NCI-H2081 (cell line): ENCODE measurements around the gene ECE2.

Source experiments
- DNase-seq, 2 experiments: peaks; one replicate each; lab custom pipeline; 2025; lab: John Stamatoyannopoulos, UW

Gene ECE2

DNA sequence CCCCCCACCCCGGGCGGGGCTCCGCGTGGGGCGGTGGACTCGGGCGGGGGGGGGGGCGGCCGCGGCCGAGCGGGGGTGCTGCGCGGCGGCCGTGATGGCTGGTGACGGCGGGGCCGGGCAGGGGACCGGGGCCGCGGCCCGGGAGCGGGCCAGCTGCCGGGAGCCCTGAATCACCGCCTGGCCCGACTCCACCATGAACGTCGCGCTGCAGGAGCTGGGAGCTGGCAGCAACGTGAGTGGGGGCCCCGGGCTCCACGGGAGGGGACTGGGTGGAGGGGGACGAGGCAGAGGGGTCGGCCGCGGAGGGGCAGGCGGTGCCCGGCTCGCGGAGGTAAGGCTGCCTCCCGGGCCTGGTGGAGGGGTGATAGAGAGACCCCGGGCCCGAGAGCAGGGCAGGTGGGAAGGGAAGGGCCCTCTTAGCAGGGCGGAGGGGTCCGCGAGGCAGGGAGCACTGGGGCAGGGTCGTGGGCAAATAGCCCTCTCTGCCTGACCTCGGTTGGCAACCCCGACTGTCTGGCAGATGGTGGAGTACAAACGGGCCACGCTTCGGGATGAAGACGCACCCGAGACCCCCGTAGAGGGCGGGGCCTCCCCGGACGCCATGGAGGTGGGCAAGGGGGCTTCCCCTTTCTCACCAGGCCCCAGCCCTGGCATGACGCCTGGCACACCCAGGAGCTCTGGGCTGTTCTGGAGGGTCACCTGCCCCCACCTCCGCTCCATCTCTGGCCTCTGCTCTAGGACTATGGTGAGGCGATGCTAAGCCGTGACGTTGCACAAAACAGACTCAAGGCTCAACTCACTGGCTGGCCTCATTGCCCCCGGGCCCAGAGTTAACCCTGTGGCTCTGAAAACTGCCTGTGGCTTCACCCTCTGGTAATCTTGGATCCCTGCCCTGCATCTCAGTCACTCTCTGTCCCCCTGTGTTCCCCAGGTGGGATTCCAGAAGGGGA lies at the start of gene ECE2:
TSS of gene ECE2 (plus strand) at position 62 of the 950 bp plus-strand sequence. CDS start at position 194, 132 bp downstream.
- no peak for DNase-seq

DNA sequence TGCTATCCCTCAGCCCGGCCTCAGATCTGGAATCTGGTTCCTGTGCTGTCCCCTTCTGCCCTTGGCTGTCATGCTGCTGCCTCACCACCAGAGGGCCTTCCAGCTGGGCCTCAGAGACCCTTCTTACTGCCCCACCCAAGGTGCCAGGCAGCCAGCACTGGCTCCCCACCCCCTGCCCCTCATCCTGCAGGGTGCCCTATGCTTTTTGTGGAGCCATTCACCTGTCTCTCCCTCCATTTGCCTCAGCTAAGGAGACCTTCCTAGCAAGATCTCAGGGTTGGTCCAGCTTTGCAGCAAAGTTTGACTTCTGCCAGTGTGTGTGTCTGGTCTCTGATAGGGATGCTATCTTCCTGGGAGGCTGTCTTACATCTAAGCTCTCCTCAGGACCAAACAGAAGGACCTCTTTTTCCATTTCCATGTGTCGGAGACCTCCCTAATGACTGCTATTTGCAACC lies 48.3 kb upstream of the ECE2 start:
- DNase-seq: peak; percentile 44 to 52

- no peak for DNase-seq
Measured at GRCh38 chr3:184228376-184229137, 47.3 kb upstream of the ECE2 start.

DNA sequence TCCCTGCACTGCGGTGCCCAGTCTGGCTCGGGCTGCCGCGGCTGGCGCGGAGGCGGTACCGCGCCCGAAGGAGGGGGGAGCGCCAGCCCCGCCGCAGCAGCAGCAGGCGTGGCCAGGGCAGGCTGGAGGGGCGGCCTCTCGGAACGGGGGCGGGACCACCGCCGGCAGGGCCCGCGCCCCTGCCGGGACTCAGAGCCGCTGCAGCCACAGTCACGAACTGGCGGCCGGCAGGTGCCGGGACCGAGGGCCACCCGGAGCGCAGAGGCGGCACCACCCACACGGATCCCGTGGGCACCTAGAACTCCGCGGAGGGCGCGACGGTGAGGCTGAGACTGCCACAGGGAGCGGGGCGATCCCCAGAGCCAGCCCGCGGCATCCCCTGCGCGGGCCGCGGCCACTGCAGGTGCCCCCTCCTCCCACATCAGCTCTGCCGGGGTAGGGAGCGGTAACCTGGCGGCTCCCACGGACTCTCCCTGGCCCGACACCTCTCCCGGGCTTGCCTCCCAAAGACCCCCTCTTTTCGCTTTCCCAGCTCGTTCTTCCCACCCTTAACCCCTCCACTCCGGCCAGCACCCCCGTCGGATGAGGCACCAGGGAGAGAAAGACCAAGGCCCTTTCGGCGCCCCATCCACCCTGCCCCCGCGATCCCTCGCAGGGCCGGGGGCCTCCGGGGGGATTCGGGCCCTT lies 46.3 kb upstream of the ECE2 start, which contains the start of gene VWA5B2:
TSS of gene VWA5B2 (plus strand) at position 192 of the 687 bp plus-strand sequence. CDS start 944 bp downstream, outside the sequence.
- DNase-seq: peak; percentile 88 to 93

- peak; percentile 79 to 84 for DNase-seq
Measured at GRCh38 chr3:184230081-184230602, 45.7 kb upstream of the ECE2 start.

DNA sequence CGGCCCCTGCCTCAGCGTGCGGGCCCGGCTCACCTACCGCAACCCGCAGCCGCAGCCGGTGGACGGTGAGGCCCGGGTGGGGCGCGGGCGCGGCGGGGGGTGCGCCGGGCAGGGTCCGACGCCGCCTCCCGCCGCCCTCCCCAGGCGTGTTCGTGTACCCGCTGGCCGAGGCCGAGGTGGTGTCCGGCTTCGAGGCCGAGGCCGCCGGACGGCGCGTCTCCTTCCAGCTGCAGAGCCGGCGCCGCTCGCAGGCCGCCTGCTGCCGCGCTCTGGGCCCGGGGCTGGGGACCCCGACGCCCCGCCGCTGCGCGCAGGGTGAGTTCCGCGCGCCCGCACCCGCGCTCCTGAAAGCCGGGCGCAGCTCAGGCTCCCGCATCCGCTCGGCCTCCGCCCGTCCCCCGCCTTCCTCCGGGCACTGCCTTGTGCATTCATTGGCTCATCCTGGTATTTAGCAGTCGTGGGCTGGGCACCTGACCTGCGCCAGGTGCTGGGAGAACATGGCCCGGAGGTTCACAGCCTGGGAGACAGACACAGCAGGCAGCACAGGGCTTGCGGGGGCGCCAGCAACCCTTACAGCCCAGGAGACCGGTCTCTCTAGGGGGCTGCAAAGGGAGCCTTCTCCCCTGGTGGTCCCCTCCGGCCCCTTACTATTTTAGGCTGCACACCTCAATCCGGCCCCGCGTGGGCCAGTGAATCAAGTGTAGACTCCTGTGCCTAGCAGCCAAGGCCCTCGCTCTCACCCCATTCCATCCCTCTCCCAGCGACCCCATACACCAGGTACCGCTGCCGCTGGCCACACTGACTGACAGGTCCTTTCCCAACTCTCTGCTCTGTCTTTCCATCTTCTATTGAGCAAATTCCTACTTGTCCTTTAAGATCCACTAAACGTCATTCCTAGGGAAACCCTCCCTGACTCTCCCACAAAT lies 45.0 kb upstream of the ECE2 start:
- peak; percentile 85 to 91 for DNase-seq

GRCh38 chr3:184231671-184232070 lies 44.2 kb upstream of the ECE2 start:
- DNase-seq: peak in 1 of 2 experiments; percentile 35

GRCh38 chr3:184233127-184233843 lies 42.5 kb upstream of the ECE2 start:
- DNase-seq: no peak

DNA sequence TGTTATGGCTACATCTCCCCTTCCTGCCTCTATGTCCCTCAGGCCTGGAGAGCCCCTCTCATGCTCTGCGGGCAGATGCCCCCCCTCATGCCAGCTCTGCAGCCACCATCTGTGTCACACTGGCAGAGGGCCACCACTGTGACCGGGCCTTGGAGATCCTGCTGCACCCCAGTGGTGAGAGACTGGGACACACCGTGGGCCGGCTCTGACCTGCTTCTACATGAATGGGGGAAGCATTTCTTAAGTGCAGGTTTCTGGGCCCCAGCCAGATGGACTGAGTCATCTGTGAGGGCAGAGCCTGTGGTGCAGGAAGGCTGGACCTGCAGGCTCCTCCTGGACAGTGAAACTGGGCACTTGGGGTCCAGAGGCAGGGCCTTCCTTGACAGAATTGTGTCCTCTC lies 41.6 kb upstream of the ECE2 start:
- no peak for DNase-seq

DNA sequence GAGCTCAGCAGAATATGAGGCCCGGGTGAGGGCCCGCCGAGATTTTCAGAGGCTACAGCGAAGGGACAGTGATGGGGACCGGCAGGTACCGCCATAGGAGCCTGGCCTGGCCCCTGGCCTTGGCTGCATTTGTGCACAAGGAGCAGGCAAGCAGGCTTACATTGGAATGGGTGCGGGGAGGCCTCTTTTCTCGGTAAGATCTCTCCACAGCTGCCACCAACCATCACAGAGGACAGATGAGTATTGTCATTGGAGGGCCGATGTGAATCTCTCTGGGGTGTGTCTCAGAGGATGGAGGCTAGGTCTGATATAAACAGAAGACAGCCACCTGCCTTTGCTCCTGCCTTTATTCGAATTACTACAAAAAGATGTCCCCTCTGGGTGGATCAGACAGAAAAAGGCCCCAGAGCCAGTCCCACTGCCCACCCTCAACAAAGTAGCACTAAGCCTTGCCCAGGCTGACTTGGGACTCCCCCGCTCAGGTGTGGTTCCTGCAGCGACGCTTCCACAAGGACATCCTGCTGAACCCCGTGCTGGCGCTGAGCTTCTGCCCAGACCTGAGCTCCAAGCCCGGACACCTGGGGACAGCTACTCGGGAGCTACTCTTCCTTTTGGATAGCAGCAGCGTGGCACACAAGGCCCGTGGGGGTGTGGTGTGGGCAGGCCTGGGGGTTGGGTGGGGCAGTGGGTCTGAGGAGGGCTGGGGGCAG lies 41.0 kb upstream of the ECE2 start:
- no peak for DNase-seq

DNA sequence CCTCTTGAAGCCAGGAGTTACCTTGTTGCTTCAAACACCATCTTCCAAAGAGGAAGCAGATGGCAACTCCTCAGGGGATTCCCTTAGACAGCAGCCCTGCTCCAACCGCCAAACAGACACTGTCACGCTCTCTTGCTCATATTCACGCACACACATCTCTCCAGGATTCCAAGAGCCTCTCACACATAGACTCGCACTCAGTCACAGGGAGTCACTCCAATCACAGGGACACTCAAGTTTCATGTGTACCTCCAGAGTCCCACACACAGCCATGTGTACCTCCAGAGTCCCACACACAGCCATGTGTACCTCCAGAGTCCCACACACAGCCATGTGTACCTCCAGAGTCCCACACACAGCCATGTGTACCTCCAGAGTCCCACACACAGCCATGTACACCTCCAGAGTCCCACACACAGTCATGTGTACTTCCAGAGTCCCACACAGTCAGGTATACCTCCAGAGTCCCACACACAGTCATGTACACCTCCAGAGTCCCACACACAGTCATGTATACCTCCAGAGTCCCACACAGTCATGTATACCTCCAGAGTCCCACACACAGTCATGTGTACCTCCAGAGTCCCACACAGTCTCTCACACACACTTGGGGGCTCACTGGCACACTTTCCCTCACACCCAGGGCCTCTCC lies 40.3 kb upstream of the ECE2 start:
- DNase-seq: no peak

- no peak for DNase-seq
Measured at GRCh38 chr3:184236033-184236410, 39.8 kb upstream of the ECE2 start.

GRCh38 chr3:184236636-184237035 lies 39.2 kb upstream of the ECE2 start:
- DNase-seq: no peak

DNA sequence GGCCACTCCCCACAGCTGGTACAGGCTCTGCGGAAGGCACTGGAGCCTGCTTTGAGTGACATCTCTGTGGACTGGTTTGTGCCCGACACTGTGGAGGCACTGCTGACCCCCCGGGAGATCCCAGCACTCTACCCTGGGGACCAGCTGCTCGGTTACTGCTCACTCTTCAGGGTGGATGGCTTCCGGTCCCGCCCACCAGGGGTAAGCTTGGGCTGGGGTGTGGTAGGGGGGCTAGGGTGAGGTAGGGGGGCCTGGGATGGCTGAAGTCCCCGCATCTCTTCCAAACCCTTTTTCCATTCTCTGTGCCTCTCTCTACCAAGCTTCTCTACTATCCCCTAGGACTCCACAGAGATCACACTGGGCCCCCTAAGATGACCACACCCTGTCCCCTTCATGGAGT lies 38.6 kb upstream of the ECE2 start:
- DNase-seq: no peak

DNA sequence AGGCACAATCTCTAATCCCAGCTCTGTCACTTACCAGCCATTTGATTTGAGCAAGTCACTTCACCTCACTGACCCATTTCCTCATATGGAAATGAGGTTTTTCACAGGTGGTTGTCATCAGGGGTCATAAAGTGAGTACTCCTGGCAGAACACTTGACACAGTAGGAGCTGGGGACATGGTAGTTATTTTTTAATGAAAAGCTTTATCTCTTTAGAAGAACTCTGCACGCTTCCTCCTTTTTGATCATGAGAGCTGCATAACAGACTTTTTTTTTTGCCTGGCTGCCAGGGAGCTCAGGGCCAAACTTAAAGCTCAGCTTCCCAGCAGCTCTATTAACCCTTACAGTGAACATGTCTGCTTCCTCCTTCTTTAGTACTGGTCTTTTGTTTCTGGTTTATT lies 38.0 kb upstream of the ECE2 start:
- peak in 1 of 2 experiments; percentile 37 for DNase-seq

GRCh38 chr3:184238246-184238818 lies 37.5 kb upstream of the ECE2 start:
- no peak for DNase-seq

DNA sequence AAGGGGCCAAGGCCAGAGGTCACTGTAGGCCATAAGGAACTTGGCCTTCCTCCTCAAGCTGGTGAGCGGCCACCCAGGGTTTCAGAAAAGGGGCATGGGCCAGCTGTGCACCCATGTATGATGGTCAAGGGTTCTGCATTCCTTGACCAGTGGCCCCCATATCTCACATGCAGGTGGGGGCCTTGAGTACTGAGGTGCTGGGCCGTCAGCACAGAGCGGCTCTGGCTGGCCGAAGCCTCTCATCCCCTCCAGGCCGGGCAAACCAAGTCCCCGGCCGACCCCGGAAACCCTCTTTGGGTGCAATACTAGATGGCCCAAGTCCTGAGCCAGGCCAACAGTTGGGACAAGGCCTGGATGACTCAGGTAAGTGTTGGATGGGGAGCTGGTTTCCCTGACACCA lies 36.6 kb upstream of the ECE2 start:
- no peak for DNase-seq

GRCh38 chr3:184239708-184240107 lies 36.1 kb upstream of the ECE2 start:
- DNase-seq: no peak
